ENCODE results near the gene TTPAL. TPM values are rescaled to one million over a fixed set of nuclear protein-coding genes. Genes with fewer than 3 reads are reported as not detected.

Gene TTPAL
- total RNA-seq, 2 donors from 2014 or later, result 18.3 to 19.4 TPM

DNA sequence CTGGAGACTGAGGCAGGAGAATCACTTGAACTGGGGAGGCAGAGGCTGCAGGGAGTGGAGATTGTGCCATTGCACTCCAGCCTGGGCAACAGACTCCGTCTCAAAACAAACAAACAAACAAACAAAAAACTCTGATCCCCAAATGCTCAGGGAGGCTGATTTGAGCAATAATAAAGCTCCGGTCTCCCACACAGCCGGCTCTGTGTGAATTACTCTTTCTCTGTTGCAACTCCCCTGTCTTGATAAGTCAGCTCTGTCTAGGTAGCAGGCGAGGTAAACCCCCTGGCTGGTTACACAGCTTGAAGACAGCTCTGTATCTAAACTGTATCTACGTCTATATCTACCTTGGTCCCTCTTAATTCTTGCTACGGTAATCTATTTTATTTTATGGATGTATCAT lies 52.6 kb downstream of the TTPAL start:
- H3K27ac ChIP-seq (ENCODE audit: low read depth, low read length), result no peak overlapping the region
- TF ChIP-seq, protein P1, sequence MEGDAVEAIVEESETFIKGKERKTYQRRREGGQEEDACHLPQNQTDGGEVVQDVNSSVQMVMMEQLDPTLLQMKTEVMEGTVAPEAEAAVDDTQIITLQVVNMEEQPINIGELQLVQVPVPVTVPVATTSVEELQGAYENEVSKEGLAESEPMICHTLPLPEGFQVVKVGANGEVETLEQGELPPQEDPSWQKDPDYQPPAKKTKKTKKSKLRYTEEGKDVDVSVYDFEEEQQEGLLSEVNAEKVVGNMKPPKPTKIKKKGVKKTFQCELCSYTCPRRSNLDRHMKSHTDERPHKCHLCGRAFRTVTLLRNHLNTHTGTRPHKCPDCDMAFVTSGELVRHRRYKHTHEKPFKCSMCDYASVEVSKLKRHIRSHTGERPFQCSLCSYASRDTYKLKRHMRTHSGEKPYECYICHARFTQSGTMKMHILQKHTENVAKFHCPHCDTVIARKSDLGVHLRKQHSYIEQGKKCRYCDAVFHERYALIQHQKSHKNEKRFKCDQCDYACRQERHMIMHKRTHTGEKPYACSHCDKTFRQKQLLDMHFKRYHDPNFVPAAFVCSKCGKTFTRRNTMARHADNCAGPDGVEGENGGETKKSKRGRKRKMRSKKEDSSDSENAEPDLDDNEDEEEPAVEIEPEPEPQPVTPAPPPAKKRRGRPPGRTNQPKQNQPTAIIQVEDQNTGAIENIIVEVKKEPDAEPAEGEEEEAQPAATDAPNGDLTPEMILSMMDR (conservative IDR thresholded peaks at IDR 0.05), result no peak
- no peaks in the 10 kb centered on the region for H3K36me3 ChIP-seq (ENCODE audit: control insufficient read depth, insufficient read depth, low read length)
- no peak for DNase-seq
- H3K27me3 ChIP-seq (ENCODE audit: control insufficient read depth, insufficient read depth, low read length, poor library complexity, severe bottlenecking), result no peaks in the 10 kb centered on the region
- no peaks in the 10 kb centered on the region for H3K4me1 ChIP-seq (ENCODE audit: control insufficient read depth, insufficient read depth, low read length)
- Mint-ChIP-seq H3K9me3 (peaks cover 14% of the 10 kb centered on the region), H3K27me3 (ENCODE audit: insufficient read depth) (no peaks in the 10 kb centered on the region), H3K4me3 (no peak overlapping the region), H3K4me1 (peaks cover 29% of the 10 kb centered on the region), H3K36me3 (ENCODE audit: low read depth) (no peaks in the 10 kb centered on the region), H3K27ac (no peak overlapping the region)
- no peaks in the 10 kb centered on the region for H3K9me3 ChIP-seq (ENCODE audit: control insufficient read depth, low read length)
- WGBS, 2 experiments (ENCODE audit: insufficient coverage in 1 of 2, insufficient read length in 1 of 2), result 85 to 94% methylated on average over 3 to 6 of the region's 6 CpGs
- no peak overlapping the region for H3K4me3 ChIP-seq (ENCODE audit: low read length)
- H3K9ac ChIP-seq (ENCODE audit: extremely low read depth, low read length, poor library complexity, severe bottlenecking), result no peak overlapping the region

DNA sequence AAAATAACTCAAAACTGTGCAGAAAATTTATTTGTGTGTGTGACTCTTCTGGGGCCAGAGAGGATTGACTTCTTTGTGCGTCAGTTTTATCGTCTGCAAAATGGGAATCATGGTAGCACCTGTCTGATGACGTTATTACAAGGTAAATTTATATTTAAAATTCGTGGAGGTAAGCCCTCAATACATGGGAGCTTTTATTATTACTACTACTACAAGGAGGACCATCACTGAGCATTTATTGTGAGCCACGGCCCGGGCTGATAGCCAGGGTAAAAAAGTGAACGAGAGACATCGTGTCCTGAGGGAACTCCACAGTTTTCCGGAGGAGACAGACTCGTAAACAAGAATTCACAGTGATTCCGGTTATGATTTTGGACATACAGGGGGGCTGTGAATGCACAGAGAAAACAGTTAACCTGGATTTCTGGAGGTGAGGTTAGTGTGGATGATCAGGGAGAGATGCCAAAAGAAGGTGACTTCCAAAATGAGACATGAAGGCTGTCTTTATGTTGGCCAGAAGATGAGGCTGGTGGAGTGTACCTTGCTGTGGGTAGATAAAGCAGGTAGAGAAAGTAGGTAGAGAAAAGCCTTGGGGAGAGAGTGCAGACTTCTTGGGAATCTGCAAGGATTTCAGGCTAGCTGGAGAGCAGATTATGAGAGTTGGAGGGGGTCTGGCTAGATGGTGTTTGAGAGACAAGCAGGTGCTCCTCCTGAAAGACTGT lies 56.7 kb downstream of the TTPAL start:
- Histone ChIP-seq H3K27ac (ENCODE audit: low read depth, low read length) (no peak overlapping the region), H3K9ac (ENCODE audit: extremely low read depth, low read length, poor library complexity, severe bottlenecking) (peak overlapping the region; percentile 75)
- WGBS, 2 experiments (ENCODE audit: insufficient coverage in 1 of 2, insufficient read length in 1 of 2), result 38 to 41% methylated on average over 9 to 10 of the region's 11 CpGs

DNA sequence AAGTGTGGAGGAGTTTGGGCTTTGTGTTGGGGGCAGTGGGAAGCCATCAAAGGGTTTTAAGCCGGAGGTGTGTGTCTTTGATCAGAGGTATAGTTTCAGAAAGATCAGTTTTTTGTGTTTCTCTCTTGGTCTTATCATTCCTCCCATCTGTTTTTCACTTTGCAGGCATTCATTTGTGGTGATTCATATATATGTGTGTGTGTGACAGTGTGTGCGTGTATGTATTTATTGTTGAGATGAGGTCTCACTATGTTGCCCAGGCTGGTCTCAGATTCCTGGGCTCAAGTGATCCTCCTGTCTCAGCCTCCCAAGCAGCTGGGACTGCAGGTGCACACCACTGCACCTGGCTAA lies 57.3 kb downstream of the TTPAL start:
- TF ChIP-seq, protein P1 (conservative IDR thresholded peaks at IDR 0.05), result no peak
- 94% methylated on average over 2 of the region's 2 CpGs; no CpG with 5 or more reads in 1 of the 2 experiments for WGBS, 2 experiments (ENCODE audit: insufficient coverage in 1 of 2, insufficient read length in 1 of 2)
- peak overlapping the region; percentile 92 for H3K4me3 ChIP-seq (ENCODE audit: low read length)

More for the DNA sequence above, 56.7 kb downstream of the TTPAL start:
- H3K36me3 Mint-ChIP-seq (ENCODE audit: low read depth), result no peaks in the 10 kb centered on the region
- H3K27me3 Mint-ChIP-seq (ENCODE audit: insufficient read depth), result no peaks in the 10 kb centered on the region
- no peaks in the 10 kb centered on the region for H3K9me3 ChIP-seq (ENCODE audit: control insufficient read depth, low read length)
- H3K4me1 Mint-ChIP-seq, result peaks cover 12% of the 10 kb centered on the region
- H3K4me3 ChIP-seq (ENCODE audit: low read length), result peak overlapping the region; percentile 92
- H3K27me3 ChIP-seq (ENCODE audit: control insufficient read depth, insufficient read depth, low read length, poor library complexity, severe bottlenecking), result no peaks in the 10 kb centered on the region
- DNase-seq, result no peak
- H3K9me3 Mint-ChIP-seq, result peaks cover 8% of the 10 kb centered on the region
- no peaks in the 10 kb centered on the region for H3K36me3 ChIP-seq (ENCODE audit: control insufficient read depth, insufficient read depth, low read length)
- H3K4me3 Mint-ChIP-seq, result no peak overlapping the region
- TF ChIP-seq, protein P1 (conservative IDR thresholded peaks at IDR 0.05), result no peak
- no peak overlapping the region for H3K27ac Mint-ChIP-seq
- no peaks in the 10 kb centered on the region for H3K4me1 ChIP-seq (ENCODE audit: control insufficient read depth, insufficient read depth, low read length)

More for the DNA sequence above, 57.3 kb downstream of the TTPAL start:
- peaks cover 11% of the 10 kb centered on the region for H3K4me1 Mint-ChIP-seq
- no peaks in the 10 kb centered on the region for H3K9me3 ChIP-seq (ENCODE audit: control insufficient read depth, low read length)
- H3K27ac ChIP-seq (ENCODE audit: low read depth, low read length), result no peak overlapping the region
- peaks cover 5% of the 10 kb centered on the region for H3K9me3 Mint-ChIP-seq
- H3K36me3 ChIP-seq (ENCODE audit: control insufficient read depth, insufficient read depth, low read length), result no peaks in the 10 kb centered on the region
- no peaks in the 10 kb centered on the region for H3K36me3 Mint-ChIP-seq (ENCODE audit: low read depth)
- no peaks in the 10 kb centered on the region for H3K27me3 ChIP-seq (ENCODE audit: control insufficient read depth, insufficient read depth, low read length, poor library complexity, severe bottlenecking)
- H3K4me1 ChIP-seq (ENCODE audit: control insufficient read depth, insufficient read depth, low read length), result no peaks in the 10 kb centered on the region
- H3K27ac Mint-ChIP-seq, result no peak overlapping the region
- peak overlapping the region; percentile 75 for H3K9ac ChIP-seq (ENCODE audit: extremely low read depth, low read length, poor library complexity, severe bottlenecking)
- no peak overlapping the region for H3K4me3 Mint-ChIP-seq
- DNase-seq, result no peak
- H3K27me3 Mint-ChIP-seq (ENCODE audit: insufficient read depth), result no peaks in the 10 kb centered on the region
